ENCODE results near the gene DAB2.

DAB2 gene

GRCh38 chr5:39362646-39363045 is 62.1 kb downstream of the DAB2 start:
- Histone ChIP-seq H3K9me3 (ENCODE audit: control insufficient read depth, insufficient read depth, low read length) (no peaks in the 10 kb centered on the region), H3K27ac (ENCODE audit: low read depth, low read length) (no peak overlapping the region), H3K36me3 (ENCODE audit: control insufficient read depth, low read length) (no peaks in the 10 kb centered on the region), H3K9me2 (replicated peaks; ENCODE audit: control insufficient read depth, low read length) (no peaks in the 10 kb centered on the region), H3K4me2 (ENCODE audit: low read length) (no peak overlapping the region), H3K4me1 (ENCODE audit: control insufficient read depth, low read length) (no peaks in the 10 kb centered on the region), H3F3A (ENCODE audit: control insufficient read depth, insufficient read depth) (no peaks in the 10 kb centered on the region), H4K20me1 (ENCODE audit: control insufficient read depth, insufficient read depth, low read depth, low read length) (no peaks in the 10 kb centered on the region), H3K79me2 (ENCODE audit: control insufficient read depth, low read length) (no peaks in the 10 kb centered on the region), H3K27me3 (ENCODE audit: control insufficient read depth, low read length) (no peaks in the 10 kb centered on the region), H3K4me3 (ENCODE audit: low read length) (no peak overlapping the region)
- TF ChIP-seq EZH2phosphoT487 (IDR thresholded peaks at IDR 0.05; ENCODE audit: borderline replicate concordance, low read length), result no peak
- no peak for TF ChIP-seq CTCF (IDR thresholded peaks at IDR 0.05; ENCODE audit: low read depth, low read length, poor library complexity, severe bottlenecking)

GRCh38 chr5:39361306-39361705 is 63.5 kb downstream of the DAB2 start:
- Histone ChIP-seq H3K4me3 (ENCODE audit: low read length) (no peak overlapping the region), H3K4me1 (ENCODE audit: control insufficient read depth, low read length) (no peaks in the 10 kb centered on the region), H3K36me3 (ENCODE audit: control insufficient read depth, low read length) (no peaks in the 10 kb centered on the region), H3K27me3 (ENCODE audit: control insufficient read depth, low read length) (no peaks in the 10 kb centered on the region), H3K9me2 (replicated peaks; ENCODE audit: control insufficient read depth, low read length) (no peaks in the 10 kb centered on the region), H3K27ac (ENCODE audit: low read depth, low read length) (no peak overlapping the region), H3K79me2 (ENCODE audit: control insufficient read depth, low read length) (no peaks in the 10 kb centered on the region), H3K9me3 (ENCODE audit: control insufficient read depth, insufficient read depth, low read length) (no peaks in the 10 kb centered on the region), H3F3A (ENCODE audit: control insufficient read depth, insufficient read depth) (no peaks in the 10 kb centered on the region), H3K4me2 (ENCODE audit: low read length) (no peak overlapping the region), H4K20me1 (ENCODE audit: control insufficient read depth, insufficient read depth, low read depth, low read length) (no peaks in the 10 kb centered on the region)
- TF ChIP-seq EZH2phosphoT487 (IDR thresholded peaks at IDR 0.05; ENCODE audit: borderline replicate concordance, low read length) (no peak), CTCF (IDR thresholded peaks at IDR 0.05; ENCODE audit: low read depth, low read length, poor library complexity, severe bottlenecking) (no peak)

GRCh38 chr5:39360471-39361111 is 64.2 kb downstream of the DAB2 start:
- Histone ChIP-seq H3K4me1 (ENCODE audit: control insufficient read depth, low read length) (no peaks in the 10 kb centered on the region), H3K79me2 (ENCODE audit: control insufficient read depth, low read length) (no peaks in the 10 kb centered on the region), H3K27me3 (ENCODE audit: control insufficient read depth, low read length) (no peaks in the 10 kb centered on the region), H3K36me3 (ENCODE audit: control insufficient read depth, low read length) (no peaks in the 10 kb centered on the region), H3K9me2 (replicated peaks; ENCODE audit: control insufficient read depth, low read length) (no peaks in the 10 kb centered on the region), H3K27ac (ENCODE audit: low read depth, low read length) (no peak overlapping the region), H3K9me3 (ENCODE audit: control insufficient read depth, insufficient read depth, low read length) (no peaks in the 10 kb centered on the region), H4K20me1 (ENCODE audit: control insufficient read depth, insufficient read depth, low read depth, low read length) (no peaks in the 10 kb centered on the region), H3F3A (ENCODE audit: control insufficient read depth, insufficient read depth) (no peaks in the 10 kb centered on the region), H3K4me2 (ENCODE audit: low read length) (no peak overlapping the region), H3K4me3 (ENCODE audit: low read length) (no peak overlapping the region)
- TF ChIP-seq CTCF (IDR thresholded peaks at IDR 0.05; ENCODE audit: low read depth, low read length, poor library complexity, severe bottlenecking) (no peak), EZH2phosphoT487 (IDR thresholded peaks at IDR 0.05; ENCODE audit: borderline replicate concordance, low read length) (no peak)
